Measurements from ENCODE around the gene KRTAP10-7.

DNA sequence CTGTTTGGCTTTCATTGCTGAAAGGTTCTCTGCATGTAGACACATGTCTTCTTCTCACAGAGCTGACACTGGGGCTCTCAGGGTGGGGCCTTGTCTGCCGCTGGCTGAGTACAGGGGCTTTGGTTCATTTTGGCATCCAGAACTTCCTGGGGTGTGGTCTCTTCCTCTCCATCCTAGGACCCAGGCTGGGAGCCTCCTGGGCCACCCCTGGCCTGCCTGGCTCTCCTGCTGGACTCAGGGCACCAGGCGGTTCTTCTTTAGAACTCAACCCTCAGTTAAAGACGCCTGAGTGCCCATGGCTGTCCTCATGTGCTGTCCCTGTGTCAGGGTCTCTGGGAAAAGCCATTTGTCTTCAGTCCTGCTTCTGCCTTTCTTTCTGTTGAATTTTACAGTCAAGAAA is 14.5 kb upstream of the KRTAP10-7 start:
- TF ChIP-seq, protein P1, sequence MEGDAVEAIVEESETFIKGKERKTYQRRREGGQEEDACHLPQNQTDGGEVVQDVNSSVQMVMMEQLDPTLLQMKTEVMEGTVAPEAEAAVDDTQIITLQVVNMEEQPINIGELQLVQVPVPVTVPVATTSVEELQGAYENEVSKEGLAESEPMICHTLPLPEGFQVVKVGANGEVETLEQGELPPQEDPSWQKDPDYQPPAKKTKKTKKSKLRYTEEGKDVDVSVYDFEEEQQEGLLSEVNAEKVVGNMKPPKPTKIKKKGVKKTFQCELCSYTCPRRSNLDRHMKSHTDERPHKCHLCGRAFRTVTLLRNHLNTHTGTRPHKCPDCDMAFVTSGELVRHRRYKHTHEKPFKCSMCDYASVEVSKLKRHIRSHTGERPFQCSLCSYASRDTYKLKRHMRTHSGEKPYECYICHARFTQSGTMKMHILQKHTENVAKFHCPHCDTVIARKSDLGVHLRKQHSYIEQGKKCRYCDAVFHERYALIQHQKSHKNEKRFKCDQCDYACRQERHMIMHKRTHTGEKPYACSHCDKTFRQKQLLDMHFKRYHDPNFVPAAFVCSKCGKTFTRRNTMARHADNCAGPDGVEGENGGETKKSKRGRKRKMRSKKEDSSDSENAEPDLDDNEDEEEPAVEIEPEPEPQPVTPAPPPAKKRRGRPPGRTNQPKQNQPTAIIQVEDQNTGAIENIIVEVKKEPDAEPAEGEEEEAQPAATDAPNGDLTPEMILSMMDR (IDR thresholded peaks at IDR 0.05): no peak
- no peak for TF ChIP-seq ZFX (IDR thresholded peaks at IDR 0.05; ENCODE audit: borderline replicate concordance)

Data from 22Rv1 (cell line).